Measurements from ENCODE around the gene NUP153.
"Not testable (repeated sequence)": the region's sequence is repeated elsewhere in the genome, so short reads cannot be mapped to it uniquely, and the experiment has no call there.

NUP153 gene

GRCh38 chr6:17714177-17714576, 7.5 kb upstream of the NUP153 start:
- DNase-seq (ENCODE audit: low read depth, low spot score): no peak

DNA sequence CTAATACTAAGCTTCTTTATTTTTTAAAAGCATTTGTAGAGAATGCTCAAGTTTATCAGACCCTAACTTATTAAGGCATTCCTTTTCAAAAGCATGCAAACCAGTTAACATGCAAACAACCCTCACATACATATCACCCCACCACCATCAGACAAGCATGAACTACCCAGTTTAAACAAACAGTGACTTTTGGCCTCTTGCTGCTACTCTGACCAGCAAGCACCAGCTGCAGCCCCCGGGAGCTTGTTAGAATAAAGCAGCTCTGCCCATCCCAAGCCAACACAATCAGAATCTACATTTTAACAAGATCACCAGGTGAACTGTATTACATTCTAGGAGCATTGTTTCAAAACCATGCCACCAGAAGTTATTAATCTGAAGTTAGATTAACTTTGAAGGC, 5.9 kb upstream of the NUP153 start:
- no peak for DNase-seq (ENCODE audit: low read depth, low spot score)

- no peak for DNase-seq (ENCODE audit: low read depth, low spot score)
Measured at GRCh38 chr6:17710331-17710730, 3.6 kb upstream of the NUP153 start.

DNA sequence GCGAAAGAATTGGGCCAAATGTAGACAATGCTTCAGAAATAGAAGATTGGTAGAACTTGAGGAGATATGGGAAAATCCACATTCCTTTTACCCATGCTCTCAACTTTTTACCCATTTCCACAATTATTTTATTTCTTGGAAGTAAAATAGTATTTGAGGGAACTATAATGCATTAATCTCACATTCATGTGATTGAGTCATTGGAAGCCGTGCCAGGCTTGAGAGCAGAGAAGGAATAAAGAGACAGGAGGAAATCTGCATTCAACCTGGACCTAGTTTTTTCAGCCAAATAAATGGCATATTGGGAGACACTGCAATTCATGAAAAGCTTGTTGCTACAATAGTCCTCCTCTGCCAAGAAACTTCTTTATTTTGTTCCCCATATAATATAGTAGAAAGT, 2.8 kb upstream of the NUP153 start:
- DNase-seq (ENCODE audit: low read depth, low spot score): no peak

- DNase-seq (ENCODE audit: low read depth, low spot score): not testable (repeated sequence)
Measured at GRCh38 chr6:17708035-17708434, 1.3 kb upstream of the NUP153 start.

GRCh38 chr6:17707371-17707651, 586 bp upstream of the NUP153 start:
- DNase-seq (ENCODE audit: low read depth, low spot score): no peak

DNA sequence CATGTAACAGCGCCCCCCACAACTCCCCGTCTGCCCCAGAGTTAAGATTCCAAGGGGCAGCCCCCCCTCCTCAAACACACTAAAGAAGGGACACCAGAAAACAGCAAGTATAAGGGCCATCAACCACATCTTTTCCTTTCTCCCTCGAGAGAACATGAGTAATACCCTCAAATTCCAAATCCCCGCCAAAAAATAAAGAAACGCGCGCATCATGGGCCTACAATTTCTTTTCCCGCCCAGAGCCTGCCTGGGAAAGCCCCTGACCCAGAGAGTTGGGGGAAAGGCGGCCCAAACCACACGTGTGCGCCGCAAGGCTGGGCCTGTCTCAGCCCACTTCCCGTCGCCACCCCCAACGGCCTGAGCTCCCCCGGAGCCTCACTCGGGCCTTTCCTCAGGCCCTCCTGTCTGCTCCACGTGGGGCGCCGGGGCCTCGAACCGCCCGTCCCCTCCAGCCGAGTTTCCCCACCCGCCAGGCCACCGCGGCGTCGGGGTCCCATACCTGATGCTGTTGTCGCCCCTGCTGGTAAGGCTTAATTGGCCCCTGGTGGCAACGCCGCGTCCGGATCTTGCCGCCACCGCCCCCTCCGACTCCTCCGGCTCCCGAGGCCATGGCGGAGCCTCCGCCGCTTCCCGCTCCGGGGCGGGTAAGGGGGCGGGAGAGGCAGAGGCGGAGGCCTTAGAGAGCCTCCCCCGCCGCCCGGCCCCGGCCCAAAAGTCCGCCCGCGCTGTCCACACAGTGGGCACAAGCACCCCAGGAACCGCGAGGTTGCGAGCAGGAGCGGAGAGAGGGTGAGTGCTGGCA, 746 bp downstream of the NUP153 start:
- peak; percentile 81 for DNase-seq (ENCODE audit: low read depth, low spot score)

DNA sequence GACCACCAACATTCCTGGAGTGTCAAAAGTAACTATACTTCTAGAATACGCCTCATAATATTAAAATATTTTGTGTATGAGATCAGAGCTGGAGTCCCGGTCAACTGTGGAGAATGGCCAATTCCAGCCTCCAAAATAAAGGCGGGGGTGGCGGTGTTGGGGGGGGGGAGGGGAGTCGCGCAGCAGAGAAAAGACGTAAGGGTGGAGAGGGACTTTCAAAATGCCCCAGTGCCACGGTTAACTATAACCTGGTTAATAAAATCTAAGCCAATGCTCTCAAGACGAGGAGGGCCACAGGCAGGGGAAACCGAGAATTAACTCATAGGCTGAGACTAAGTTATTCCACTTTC, 1.3 kb downstream of the NUP153 start:
- DNase-seq (ENCODE audit: low read depth, low spot score): no peak

DNA sequence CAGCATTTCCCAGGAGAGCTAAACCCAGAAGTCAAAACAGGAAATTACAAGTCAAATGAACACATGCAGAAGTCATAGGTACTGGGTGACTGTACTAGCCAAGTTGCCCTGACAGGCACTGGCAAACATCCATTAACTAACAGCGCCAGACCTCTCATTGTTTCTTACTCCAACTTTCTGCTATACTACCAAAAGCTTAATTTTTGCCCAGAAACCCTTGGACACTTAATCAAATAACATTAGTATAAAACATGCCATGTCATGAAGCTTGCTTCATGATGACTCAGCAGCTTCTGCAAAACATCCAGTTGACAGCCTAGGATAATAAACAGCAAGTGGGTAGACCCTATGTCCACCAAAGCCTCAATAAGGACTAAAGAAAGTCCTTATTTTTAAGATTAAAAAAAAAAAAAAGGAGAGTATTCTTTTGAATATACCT, 3.5 kb downstream of the NUP153 start:
- DNase-seq (ENCODE audit: low read depth, low spot score): no peak

DNA sequence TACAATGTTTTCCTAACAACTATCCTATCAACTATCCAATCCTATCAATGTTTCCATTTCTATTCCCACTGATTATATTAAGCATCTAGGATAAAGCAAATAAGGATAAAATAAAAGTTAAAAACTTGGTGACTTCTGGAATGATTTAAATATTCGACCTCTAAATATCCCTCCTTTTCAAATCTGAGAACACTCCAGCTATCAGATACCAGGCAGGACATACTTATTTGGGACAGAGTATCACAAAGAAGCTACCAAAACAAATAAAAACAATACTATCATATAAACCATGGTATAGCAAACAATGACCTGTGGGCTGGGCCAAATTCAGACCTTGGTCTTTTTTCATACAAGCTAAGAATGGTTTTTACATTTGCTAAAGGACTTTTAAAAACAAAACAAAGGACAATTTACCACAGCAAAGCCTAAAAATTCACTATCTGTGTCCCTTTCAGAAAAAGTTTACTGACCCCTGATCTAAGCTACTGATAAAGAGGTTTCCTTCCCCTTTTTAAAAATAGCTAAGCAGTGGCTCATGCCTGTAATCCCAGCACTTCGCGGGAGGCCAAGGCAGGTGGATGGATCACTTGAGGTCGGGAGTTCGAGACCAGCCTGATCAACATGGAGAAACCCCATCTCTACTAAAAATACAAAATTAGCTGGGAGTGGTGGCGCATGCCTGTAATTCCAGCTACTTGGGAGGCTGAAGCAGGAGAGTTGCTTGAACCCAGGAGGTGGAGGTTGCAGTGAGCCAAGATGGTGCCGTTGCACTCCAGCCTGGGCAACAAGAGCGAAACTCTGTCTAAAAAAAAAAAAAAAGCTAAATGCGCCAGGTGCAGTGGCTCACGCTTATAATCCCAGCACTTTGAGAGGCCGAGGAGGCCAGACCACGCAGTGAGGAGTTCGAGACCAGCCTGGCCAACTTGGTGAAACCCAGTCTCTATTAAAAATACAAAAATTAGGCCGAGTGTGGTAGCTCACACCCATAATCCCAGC, 6.0 kb downstream of the NUP153 start:
- no peak for DNase-seq (ENCODE audit: low read depth, low spot score)

DNA sequence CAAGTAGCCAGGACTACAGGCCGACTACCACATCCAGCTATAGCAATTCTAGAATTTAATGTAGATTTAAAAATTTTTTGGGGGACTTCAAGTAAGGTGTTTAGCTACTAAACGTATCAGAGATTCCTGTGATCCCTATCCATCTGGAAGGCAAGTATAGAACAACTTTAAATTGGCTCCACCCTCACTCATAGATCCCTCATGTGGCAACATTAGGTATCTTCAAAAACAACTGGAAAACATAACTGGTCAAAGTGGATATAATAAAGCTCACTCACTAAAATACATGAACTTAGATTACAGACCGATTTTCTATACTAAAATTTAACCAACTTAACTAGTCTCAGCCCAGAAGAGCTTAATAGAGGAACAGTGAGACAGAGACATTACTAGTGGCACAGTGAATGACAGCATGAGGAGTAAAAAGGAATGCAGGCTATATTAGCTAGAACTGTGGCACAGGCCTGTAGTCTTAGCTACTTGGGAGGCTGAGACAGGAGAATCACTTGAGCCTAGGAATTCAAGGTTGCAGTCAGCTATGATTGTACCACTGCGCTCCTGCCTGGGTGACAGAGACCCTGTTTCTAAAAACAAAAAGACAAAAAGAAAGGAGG, 14.7 kb downstream of the NUP153 start:
- no peak for DNase-seq (ENCODE audit: low read depth, low spot score)

- DNase-seq (ENCODE audit: low read depth, low spot score): no peak
Measured at GRCh38 chr6:17688481-17688880, 18.2 kb downstream of the NUP153 start.

- no peak for DNase-seq (ENCODE audit: low read depth, low spot score)
Measured at GRCh38 chr6:17687136-17687535, 19.6 kb downstream of the NUP153 start.

GRCh38 chr6:17684134-17684533, 22.6 kb downstream of the NUP153 start:
- no peak for DNase-seq (ENCODE audit: low read depth, low spot score)

DNA sequence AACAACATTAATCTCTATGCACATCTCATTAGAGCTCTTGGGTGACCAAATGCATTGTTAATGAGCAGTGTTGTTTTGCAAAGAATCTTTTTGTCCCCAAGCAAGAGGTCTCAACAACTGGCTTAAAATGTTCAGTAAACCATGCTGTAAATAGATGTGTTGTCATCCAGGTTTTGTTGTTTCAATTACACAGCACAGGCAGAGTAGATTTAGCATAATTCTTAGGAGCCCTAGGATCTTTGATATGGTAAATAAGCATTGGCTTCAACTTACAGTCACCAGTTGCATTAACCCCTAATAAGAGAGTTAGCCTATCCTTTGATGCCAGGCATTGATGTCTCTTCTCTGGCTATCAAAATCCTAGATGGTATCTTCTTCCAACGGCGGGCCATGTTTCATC, 23.3 kb downstream of the NUP153 start:
- DNase-seq (ENCODE audit: low read depth, low spot score): no peak

- DNase-seq (ENCODE audit: low read depth, low spot score): peak; percentile 78
Measured at GRCh38 chr6:17679726-17680125, 27.0 kb downstream of the NUP153 start.

- no peak for DNase-seq (ENCODE audit: low read depth, low spot score)
Measured at GRCh38 chr6:17677602-17678001, 29.1 kb downstream of the NUP153 start.

DNA sequence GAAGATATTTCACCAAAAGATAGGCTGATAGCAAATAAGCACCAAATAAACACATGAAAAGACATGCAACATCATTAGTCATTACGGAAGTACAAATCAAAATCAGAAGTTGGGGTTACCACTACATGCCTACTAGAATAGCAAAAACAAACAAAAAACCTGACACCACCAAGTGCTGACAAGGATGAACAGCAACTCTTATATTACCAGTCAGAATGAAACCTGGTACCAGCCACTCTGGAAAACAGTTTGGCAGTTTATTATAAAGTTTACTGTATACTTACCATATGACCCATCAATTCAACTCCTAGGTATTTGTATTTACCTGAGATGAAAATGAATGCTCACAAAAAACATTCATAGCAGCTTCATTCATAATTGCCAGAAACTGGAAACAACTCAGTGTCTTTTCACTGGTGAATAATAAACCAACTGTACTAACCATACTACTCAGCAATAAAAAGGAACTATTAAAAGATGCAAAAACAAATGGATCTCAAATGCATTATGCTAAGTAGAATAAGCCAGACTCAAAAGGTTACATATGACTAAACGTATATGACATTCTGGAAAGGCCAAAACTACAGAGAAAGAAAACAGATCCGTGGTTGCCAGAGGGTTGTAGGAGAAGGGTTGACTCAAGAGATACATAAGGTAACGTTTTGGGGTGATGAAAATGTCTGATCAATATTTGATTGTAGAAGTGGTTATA, 33.0 kb downstream of the NUP153 start:
- no peak for DNase-seq (ENCODE audit: low read depth, low spot score)

DNA sequence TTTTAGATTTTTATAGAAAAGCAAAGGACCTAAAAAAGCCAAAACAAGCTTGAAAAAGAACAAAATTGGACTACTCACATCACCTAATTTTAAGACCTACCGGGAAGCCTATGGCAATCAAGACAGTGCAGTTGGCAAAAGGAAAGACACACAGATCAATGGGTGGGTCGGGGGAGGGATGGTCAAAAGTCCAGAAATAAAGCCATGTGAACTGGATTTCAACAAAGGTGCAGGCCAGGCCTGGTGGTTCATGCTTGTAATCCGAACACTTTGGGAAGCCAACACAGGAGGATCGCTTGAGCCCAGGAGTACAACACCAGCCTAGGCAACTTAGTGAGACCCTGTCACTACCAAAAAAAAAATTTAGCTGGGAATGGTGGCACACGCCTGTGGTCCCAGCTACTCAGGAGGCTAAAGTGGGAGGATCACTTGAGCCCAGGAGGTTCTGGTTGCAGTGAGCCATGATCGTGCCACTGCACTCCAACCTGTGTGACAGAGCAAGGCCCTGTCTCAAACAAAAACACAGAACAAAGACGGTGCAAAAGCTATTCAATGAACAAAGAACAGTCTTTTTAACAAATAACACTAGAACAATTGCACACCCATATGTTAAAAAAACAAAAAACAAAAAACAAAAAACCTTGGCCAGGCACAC, 34.5 kb downstream of the NUP153 start:
- DNase-seq (ENCODE audit: low read depth, low spot score): no peak

DNA sequence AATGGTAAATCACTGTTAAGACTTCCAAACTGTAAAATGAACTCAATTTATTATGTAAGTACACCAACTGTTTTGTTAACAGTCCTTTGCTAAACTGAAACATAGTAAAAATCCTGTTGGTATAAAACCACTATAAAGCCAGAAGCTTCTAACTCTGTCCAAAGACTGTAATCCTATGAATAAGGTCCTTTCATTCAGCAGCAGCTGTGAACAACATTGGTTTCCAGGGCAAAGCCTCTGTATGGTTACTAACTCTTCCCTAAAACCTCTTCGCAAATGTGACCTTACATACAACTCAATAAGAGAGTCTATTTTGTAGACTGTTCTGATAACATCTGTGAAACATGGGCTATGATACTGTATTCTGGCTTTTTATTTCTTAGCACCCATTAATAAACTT, 40.1 kb downstream of the NUP153 start:
- DNase-seq (ENCODE audit: low read depth, low spot score): no peak

DNA sequence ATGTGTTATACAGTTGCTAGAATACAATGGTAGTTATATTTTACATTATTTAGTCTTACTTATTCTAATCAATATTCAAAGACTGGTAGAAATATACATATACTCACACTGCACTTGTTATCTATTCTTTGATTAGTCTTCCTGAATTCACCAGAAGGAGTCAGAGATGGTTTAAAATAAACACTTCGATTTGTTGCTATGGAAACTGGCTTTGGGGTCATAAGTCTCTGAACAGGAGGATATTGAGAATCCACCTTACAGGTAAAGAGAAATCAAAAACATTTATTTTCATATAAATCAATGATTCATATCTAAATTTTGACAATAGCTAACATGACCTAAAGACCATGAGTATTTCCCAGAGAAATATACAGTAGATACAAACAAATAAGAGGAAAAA, 41.6 kb downstream of the NUP153 start:
- DNase-seq (ENCODE audit: low read depth, low spot score): no peak

All from ELF-1 (cell line).